Measurements from ENCODE around the gene TRIM67.

- TF ChIP-seq CTCF (IDR thresholded peaks at IDR 0.05) (no peak), POLR2A (IDR thresholded peaks at IDR 0.05) (no peak)
These were observed 78.6 kb downstream of the TRIM67 start for GRCh38 chr1:231240531-231240882.
